Left ventricle myocardium inferior (tissue), 1 donor: ENCODE data around the gene PRKG1. TPM values are rescaled to one million over a fixed set of nuclear protein-coding genes. Genes with fewer than 3 reads are reported as not detected.
A peak's percentile ranks its signal among the peaks of the same experiment; 100 is the strongest.

Source experiments
- DNase-seq: peaks from one replicate; pipeline ENCODE4 v3.0.0-alpha.2; 2020
- H3K27ac ChIP-seq: fragments of 200-600 bp; replicated peaks from 2 replicates; pipeline ENCODE4 v1.8.0; 2021
- H3K27me3 ChIP-seq: fragments of 200-600 bp; 2 replicates; pipeline ENCODE4 v1.8.0; 2021; ENCODE audit warnings: low read depth
- H3K36me3 ChIP-seq: fragments of 200-600 bp; 2 replicates; pipeline ENCODE4 v1.8.0; 2021
- H3K4me1 ChIP-seq: fragments of 200-600 bp; 2 replicates; pipeline ENCODE4 v1.8.0; 2021
- H3K4me3 ChIP-seq: fragments of 200-600 bp; 2 replicates; pipeline ENCODE4 v1.8.0; 2021; ENCODE audit warnings: mild to moderate bottlenecking, moderate library complexity
- H3K9me3 ChIP-seq: fragments of 200-600 bp; replicated peaks from 2 replicates; pipeline ENCODE4 v1.8.0; 2021
- intact Hi-C: fragments of 100-400 bp; cut with micrococcal nuclease; formaldehyde crosslinking; loops from one replicate; pipeline ENCODE4 v1.11.0; 2022
- total RNA-seq: library from RNA; stranded (reverse); fragmentation: NEBNext Ultra II Directional; extraction: Animal tissue kit (Norgen Biotek cat#: 25700); gene quantifications from one replicate; pipeline ENCODE4 v1.2.1, GENCODE V29; 2021
- TF ChIP-seq, protein P1 (sequence below): fragments of 200-600 bp; IDR thresholded peaks from 2 replicates; pipeline ENCODE4 v1.8.0; 2021; ENCODE audit warnings: antibody characterized with exemption, mild to moderate bottlenecking, borderline replicate concordance
- donor health status: DM: no; HTN: yes; CAD: no; lungs with severe emphysema.

The PRKG1 gene
- total RNA-seq, 1 donor from 2014 or later, result 38.9 TPM

DNA sequence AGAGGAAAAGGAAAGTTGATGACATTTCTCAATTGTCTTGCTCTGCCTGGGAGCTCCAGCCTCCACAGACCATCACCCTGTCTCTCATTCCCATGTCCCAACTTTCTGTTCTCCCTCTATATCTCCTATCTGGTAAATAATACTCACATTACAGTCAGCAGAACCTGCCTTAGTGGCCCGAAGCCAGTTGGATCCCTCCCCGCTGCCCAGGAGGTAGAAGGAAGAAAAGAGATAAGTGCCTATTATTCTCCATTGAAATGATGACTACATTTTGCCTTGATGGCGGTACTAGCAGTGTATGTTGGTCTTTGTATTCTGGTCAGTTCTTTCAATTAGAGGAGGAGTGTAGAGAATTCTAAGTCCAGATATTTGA is 533.2 kb downstream of the PRKG1 start:
- Histone ChIP-seq H3K27ac (no peak overlapping the region), H3K4me1 (no peaks in the 10 kb centered on the region), H3K27me3 (no peaks in the 10 kb centered on the region), H3K4me3 (no peak overlapping the region), H3K9me3 (peaks cover 11% of the 10 kb centered on the region), H3K36me3 (no peaks in the 10 kb centered on the region)
- no peak for DNase-seq
- intact Hi-C loops, result no loop called here
- TF ChIP-seq, protein P1, sequence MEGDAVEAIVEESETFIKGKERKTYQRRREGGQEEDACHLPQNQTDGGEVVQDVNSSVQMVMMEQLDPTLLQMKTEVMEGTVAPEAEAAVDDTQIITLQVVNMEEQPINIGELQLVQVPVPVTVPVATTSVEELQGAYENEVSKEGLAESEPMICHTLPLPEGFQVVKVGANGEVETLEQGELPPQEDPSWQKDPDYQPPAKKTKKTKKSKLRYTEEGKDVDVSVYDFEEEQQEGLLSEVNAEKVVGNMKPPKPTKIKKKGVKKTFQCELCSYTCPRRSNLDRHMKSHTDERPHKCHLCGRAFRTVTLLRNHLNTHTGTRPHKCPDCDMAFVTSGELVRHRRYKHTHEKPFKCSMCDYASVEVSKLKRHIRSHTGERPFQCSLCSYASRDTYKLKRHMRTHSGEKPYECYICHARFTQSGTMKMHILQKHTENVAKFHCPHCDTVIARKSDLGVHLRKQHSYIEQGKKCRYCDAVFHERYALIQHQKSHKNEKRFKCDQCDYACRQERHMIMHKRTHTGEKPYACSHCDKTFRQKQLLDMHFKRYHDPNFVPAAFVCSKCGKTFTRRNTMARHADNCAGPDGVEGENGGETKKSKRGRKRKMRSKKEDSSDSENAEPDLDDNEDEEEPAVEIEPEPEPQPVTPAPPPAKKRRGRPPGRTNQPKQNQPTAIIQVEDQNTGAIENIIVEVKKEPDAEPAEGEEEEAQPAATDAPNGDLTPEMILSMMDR, result no peak

DNA sequence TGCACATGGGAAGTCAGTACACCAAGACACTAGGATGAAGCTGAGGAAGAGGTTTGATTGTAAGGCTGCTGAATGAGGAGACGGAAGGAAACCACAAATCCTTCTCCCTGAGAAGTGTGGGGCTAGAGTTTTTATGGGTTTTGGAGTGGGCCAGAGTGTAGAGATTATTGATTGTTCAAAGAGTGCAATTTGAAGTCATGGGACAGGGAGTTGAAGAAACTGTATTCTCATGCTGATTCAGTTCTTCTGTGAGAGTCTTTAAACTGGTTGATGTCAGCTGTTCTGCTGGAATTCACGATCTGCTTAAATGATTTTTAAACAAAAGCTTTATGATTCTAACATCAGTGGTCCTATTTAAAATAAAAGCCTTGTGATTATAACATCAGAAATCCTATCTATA is 533.9 kb downstream of the PRKG1 start:
- Histone ChIP-seq H3K9me3 (peaks cover 11% of the 10 kb centered on the region), H3K4me1 (no peaks in the 10 kb centered on the region), H3K27me3 (no peaks in the 10 kb centered on the region), H3K27ac (no peak overlapping the region), H3K36me3 (no peaks in the 10 kb centered on the region), H3K4me3 (no peak overlapping the region)
- TF ChIP-seq, protein P1, result no peak
- no peak for DNase-seq
- intact Hi-C loops, result no loop called here

DNA sequence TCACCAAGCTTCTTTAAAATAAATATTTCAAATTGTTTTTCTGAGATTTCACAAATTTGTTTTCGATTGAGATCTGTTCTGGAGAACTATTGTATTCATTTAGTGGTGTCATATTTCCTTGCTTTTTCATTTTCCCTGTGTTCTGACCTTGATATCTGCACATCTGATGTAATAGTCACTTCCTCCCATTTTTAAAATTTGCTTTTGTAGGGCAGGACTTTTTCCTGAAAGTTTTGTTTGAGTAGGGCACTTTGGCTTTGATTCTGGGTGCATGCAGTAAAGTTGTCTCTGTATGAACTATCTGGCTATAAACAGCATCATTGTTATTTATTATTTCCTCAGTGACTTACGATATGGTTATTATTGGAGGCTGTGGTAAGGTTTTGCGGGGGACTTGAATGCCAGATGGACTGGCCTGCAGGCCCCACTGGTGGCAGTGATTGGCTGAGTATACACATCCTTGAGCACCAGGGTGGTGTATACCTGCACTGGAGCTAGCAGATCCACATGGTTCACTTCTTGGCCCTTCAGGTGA is 541.5 kb downstream of the PRKG1 start:
- peaks cover 26% of the 10 kb centered on the region for H3K9me3 ChIP-seq
- no peak overlapping the region for H3K27ac ChIP-seq
- no peak overlapping the region for H3K4me3 ChIP-seq
- TF ChIP-seq, protein P1, result no peak
- H3K36me3 ChIP-seq, result no peaks in the 10 kb centered on the region
- intact Hi-C loops, result no loop called here
- H3K4me1 ChIP-seq, result peaks cover 7% of the 10 kb centered on the region
- no peaks in the 10 kb centered on the region for H3K27me3 ChIP-seq
- no peak for DNase-seq

DNA sequence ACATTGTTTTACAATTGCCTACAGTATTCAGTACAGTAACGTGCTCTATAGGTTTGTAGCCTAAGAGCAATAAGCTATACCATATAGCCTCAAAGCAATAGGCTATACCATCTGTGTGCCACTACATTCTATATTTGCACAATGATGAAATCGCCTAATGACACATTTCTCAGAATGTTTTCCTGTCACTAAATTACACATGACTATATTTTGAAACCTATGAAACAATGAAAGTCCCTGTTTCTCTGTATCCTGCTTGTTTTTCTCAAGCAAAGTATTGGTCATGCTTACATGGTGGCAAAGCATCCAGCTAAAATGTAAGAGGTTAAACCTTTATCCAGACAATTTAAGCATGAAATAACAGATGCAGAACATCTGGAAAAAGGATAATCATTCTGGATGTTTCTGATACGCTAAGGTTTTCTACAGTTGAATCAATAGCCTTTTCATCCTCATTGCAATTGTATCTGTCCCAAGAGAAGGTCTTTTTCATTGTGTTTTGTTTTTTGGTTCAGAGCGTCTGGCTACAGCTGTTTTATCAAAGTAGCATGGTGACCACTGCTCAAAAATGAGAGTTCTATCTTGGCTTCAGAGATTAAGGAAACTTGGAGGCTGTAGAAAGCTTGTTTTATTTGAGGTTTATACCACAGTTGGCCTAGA is 543.4 kb downstream of the PRKG1 start:
- no peak overlapping the region for H3K4me3 ChIP-seq
- intact Hi-C loops, result no loop called here
- TF ChIP-seq, protein P1, result no peak
- peaks cover 14% of the 10 kb centered on the region for H3K9me3 ChIP-seq
- H3K36me3 ChIP-seq, result no peaks in the 10 kb centered on the region
- DNase-seq, result no peak
- H3K27me3 ChIP-seq, result no peaks in the 10 kb centered on the region
- H3K4me1 ChIP-seq, result peaks cover 7% of the 10 kb centered on the region
- peak overlapping the region; percentile 40 for H3K27ac ChIP-seq

DNA sequence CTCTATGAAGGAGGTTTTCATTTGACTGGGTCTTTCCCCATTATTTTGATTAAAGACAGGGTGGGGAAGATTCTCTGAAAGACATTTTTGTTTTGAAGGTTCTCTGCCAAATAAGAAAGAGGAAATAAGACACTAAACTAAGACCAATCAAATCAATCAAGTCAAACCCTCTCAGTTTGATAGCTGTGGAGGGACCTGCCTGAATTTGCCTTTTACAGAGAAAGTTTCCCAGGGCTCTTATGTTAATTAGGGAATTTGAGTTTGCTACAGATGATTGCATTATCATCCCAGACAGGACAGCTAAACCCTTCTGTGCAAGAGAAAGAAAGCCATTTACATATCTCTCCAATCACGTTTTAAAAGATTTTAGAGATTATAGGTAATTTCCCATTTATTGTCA is 545.1 kb downstream of the PRKG1 start:
- no peaks in the 10 kb centered on the region for H3K27me3 ChIP-seq
- intact Hi-C loops, result no loop called here
- no peak for DNase-seq
- no peak overlapping the region for H3K27ac ChIP-seq
- H3K4me1 ChIP-seq, result peaks cover 7% of the 10 kb centered on the region
- TF ChIP-seq, protein P1, result no peak
- no peak overlapping the region for H3K4me3 ChIP-seq
- H3K9me3 ChIP-seq, result peaks cover 9% of the 10 kb centered on the region
- no peaks in the 10 kb centered on the region for H3K36me3 ChIP-seq
